Smooth muscle cell (in vitro differentiated cells): ENCODE measurements around the gene PRMT7. TPM values are rescaled to one million over a fixed set of nuclear protein-coding genes. Genes with fewer than 3 reads are reported as not detected.

Experiments used
- DNase-seq: peaks from one replicate; lab custom pipeline; 2025; ENCODE audit not compliant: unreplicated experiment; lab: John Stamatoyannopoulos, UW
- H2AFZ ChIP-seq: fragments of 200-600 bp; sonication (generic); 2 replicates; pipeline ENCODE4 v1.6.0; 2016; ENCODE audit warnings: antibody characterized with exemption, low read depth, mild to moderate bottlenecking
- H3F3A ChIP-seq: fragments of 200-600 bp; sonication (generic); 2 replicates; pipeline ENCODE4 v1.6.0; 2017; ENCODE audit warnings: antibody characterized with exemption, low read depth
- H3K27ac ChIP-seq: fragments of 200-600 bp; sonication (generic); 2 replicates; pipeline ENCODE4 v1.5.1; 2016; ENCODE audit warnings: low read depth, mild to moderate bottlenecking
- H3K27me3 ChIP-seq: fragments of 200-600 bp; sonication (generic); 2 replicates; pipeline ENCODE4 v1.6.1; 2016; ENCODE audit warnings: low read depth, mild to moderate bottlenecking
- H3K36me3 ChIP-seq: fragments of 200-600 bp; sonication (generic); 2 replicates; pipeline ENCODE4 v1.5.1; 2016; ENCODE audit warnings: low read depth
- H3K4me1 ChIP-seq: fragments of 200-600 bp; sonication (generic); 2 replicates; pipeline ENCODE4 v1.5.1; 2016; ENCODE audit warnings: low read depth
- H3K4me2 ChIP-seq: fragments of 200-600 bp; sonication (generic); 2 replicates; pipeline ENCODE4 v1.6.0; 2016; ENCODE audit warnings: mild to moderate bottlenecking
- H3K4me3 ChIP-seq: fragments of 200-600 bp; sonication (generic); 2 replicates; pipeline ENCODE4 v1.5.1; 2016; ENCODE audit warnings: mild to moderate bottlenecking
- H3K79me2 ChIP-seq: fragments of 200-600 bp; sonication (generic); 2 replicates; pipeline ENCODE4 v1.6.0; 2016; ENCODE audit warnings: low read depth, mild to moderate bottlenecking
- H3K9ac ChIP-seq: fragments of 200-600 bp; sonication (generic); 2 replicates; pipeline ENCODE4 v1.6.0; 2016; ENCODE audit warnings: low read depth
- H3K9me3 ChIP-seq: fragments of 200-600 bp; sonication (generic); replicated peaks from 2 replicates; pipeline ENCODE4 v1.5.1; 2016; ENCODE audit warnings: low read depth
- H4K20me1 ChIP-seq: fragments of 200-600 bp; sonication (generic); 2 replicates; pipeline ENCODE4 v1.6.0; 2016; ENCODE audit warnings: low read depth
- WGBS: methylation state at CpG from one replicate; pipeline ENCODE4 v1.1.7; 2016; ENCODE audit warnings: low lambda C conversion rate; 5-methylcytosine and 5-hydroxymethylcytosine counted together
- polyA plus RNA-seq: library from polyadenylated mRNA; unstranded; fragments of >200 nt; fragmentation: Nextera tagmentation; extraction: Ambion mirVana; gene quantifications from 2 replicates; pipeline ENCODE4 v1.2.1, GENCODE V29; 2016
- total RNA-seq: library from RNA; depleted of rRNA; stranded (reverse); fragments of >200 nt; gene quantifications from 2 replicates; pipeline ENCODE4 v1.2.3, GENCODE V29; 2014
- TF ChIP-seq, protein P1 (sequence below): fragments of 200-600 bp; sonication (generic); IDR thresholded peaks from 2 replicates; pipeline ENCODE4 v1.5.1; 2017; ENCODE audit warnings: borderline replicate concordance, mild to moderate bottlenecking, antibody characterized with exemption; ENCODE audit not compliant: insufficient read depth, poor library complexity, severe bottlenecking

The PRMT7 gene
- total and polyA plus RNA-seq, 2 experiments from 2014 or later, result 22.1 to 25.4 TPM

DNA sequence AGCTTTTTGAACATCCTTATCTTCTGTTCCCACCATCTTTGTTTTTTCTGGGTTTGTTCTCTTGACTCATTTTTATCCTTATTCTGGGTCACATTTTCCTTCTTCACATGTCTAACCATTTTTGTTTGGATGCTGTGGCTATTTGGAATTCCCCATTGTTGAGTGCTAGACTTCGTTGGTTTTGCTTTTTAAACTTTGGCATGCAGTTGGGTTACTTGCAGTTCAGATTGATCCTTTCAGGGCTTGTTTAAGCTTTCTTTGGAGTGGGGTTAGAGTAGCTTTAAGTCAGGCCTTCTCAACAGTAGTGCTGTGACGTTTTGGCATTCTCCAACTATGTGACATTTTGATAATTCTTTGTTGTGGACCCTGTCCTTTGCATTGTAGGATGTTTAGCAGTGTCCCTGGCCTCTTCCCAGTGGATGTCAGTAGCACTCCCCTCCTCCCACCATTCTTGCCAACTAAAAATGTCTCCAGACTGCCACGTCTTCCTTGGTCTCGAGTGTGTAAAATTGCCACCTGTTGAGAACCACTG, 21.1 kb downstream of the PRMT7 start:
- H3K36me3 ChIP-seq, result peaks cover under 1% of the 10 kb centered on the region
- WGBS, result 57% methylated on average over 4 of the region's 4 CpGs
- H3K9ac ChIP-seq, result no peak overlapping the region
- H3K79me2 ChIP-seq, result no peaks in the 10 kb centered on the region
- H3K27me3 ChIP-seq, result no peaks in the 10 kb centered on the region
- no peaks in the 10 kb centered on the region for H3K9me3 ChIP-seq
- no peaks in the 10 kb centered on the region for H3K4me1 ChIP-seq
- peak overlapping the region; percentile 26 for H3K27ac ChIP-seq
- H4K20me1 ChIP-seq, result no peaks in the 10 kb centered on the region
- TF ChIP-seq, protein P1, sequence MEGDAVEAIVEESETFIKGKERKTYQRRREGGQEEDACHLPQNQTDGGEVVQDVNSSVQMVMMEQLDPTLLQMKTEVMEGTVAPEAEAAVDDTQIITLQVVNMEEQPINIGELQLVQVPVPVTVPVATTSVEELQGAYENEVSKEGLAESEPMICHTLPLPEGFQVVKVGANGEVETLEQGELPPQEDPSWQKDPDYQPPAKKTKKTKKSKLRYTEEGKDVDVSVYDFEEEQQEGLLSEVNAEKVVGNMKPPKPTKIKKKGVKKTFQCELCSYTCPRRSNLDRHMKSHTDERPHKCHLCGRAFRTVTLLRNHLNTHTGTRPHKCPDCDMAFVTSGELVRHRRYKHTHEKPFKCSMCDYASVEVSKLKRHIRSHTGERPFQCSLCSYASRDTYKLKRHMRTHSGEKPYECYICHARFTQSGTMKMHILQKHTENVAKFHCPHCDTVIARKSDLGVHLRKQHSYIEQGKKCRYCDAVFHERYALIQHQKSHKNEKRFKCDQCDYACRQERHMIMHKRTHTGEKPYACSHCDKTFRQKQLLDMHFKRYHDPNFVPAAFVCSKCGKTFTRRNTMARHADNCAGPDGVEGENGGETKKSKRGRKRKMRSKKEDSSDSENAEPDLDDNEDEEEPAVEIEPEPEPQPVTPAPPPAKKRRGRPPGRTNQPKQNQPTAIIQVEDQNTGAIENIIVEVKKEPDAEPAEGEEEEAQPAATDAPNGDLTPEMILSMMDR, result no peak
- no peak for DNase-seq
- H3K4me3 ChIP-seq, result no peak overlapping the region
- no peak overlapping the region for H2AFZ ChIP-seq
- H3K4me2 ChIP-seq, result no peak overlapping the region
- H3F3A ChIP-seq, result no peaks in the 10 kb centered on the region

DNA sequence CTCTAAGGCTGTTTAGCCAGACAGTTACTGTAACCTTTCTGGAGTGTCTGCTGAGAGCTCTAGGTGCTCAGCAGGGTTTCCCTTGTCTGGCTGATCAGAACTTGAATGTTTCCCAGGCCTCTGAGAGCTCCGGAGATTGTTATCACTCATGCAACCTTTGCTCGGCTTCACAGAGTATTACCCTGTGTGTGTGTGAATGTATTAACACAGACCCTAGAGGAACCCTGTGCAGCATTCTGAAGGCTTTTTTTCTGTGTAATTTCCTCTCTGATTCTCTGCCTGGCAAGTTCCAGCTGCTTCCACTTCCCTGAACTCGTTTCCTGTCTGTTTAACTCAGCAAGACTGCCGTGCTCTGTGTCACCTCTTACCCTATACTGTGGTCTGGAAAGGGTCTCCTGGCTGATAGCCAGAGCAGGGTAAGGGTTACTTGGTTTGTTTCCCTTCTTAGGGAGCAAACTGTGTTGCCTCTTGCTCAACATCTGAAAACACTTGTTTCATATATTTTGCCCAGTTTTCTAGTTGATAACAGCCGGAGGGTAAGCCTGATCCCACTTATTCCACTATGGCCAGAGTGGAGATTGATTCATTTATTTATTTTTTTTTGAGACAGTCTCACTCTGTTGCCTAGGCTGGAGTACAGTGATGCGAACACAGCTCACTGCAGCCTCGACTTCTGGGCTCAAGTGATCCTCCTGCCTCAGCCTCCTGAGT, 21.7 kb downstream of the PRMT7 start:
- 69% methylated on average over 7 of the region's 7 CpGs for WGBS
- Histone ChIP-seq H3K27ac (peak overlapping the region; percentile 26), H3K36me3 (peaks cover 7% of the 10 kb centered on the region), H3K9ac (no peak overlapping the region), H3K27me3 (no peaks in the 10 kb centered on the region), H4K20me1 (no peaks in the 10 kb centered on the region), H3F3A (no peaks in the 10 kb centered on the region), H2AFZ (no peak overlapping the region), H3K79me2 (no peaks in the 10 kb centered on the region), H3K4me1 (no peaks in the 10 kb centered on the region), H3K4me3 (no peak overlapping the region), H3K4me2 (no peak overlapping the region), H3K9me3 (no peaks in the 10 kb centered on the region)
- TF ChIP-seq, protein P1, result no peak
- DNase-seq, result no peak

DNA sequence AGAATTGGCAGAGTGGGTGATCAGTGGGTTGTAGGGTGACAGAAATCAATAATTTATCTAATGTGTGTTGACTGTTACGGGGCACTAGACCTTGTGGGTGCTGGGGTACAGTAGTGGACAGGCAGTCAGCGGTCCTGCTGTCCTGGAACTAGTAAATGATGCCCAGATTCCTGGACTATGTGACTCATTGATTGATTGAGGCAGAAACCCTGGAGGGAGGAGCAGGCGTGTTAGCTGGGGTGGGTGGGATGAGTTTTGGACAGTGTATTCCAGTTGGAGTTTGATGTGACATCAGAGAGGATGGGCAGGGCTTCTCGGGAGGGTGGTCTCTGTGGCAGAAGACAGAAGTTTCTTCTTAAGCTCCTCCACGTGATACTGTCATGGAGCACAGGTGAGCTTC, 24.4 kb downstream of the PRMT7 start:
- TF ChIP-seq, protein P1, result no peak
- Histone ChIP-seq H3K27me3 (no peaks in the 10 kb centered on the region), H3K4me3 (no peak overlapping the region), H3K9me3 (no peaks in the 10 kb centered on the region), H3K36me3 (peaks cover 10% of the 10 kb centered on the region), H4K20me1 (no peaks in the 10 kb centered on the region), H3K4me1 (no peaks in the 10 kb centered on the region), H3K9ac (no peak overlapping the region), H3K4me2 (no peak overlapping the region), H3F3A (no peaks in the 10 kb centered on the region), H3K79me2 (no peaks in the 10 kb centered on the region), H2AFZ (no peak overlapping the region), H3K27ac (no peak overlapping the region)
- 85% methylated on average over 5 of the region's 5 CpGs for WGBS
- no peak for DNase-seq
